Liver (tissue), 9 donors: ENCODE measurements around the gene ZSWIM6. TPM values are rescaled to one million over a fixed set of nuclear protein-coding genes. Genes with fewer than 3 reads are reported as not detected.

Experiments
- DNase-seq: peaks from one replicate; pipeline ENCODE4 v3.0.0-alpha.2; 2017; ENCODE audit warnings: low spot score
- H3K27ac ChIP-seq, 2 donors: one replicate each; pipeline ENCODE4 v1.7.0; 2013; ENCODE audit warnings: inconsistent platforms in 2 of 2, low read length in 2 of 2, control low read depth in 1 of 2, low read depth in 1 of 2, mild to moderate bottlenecking in 1 of 2
- H3K27me3 ChIP-seq, 4 donors: one replicate each; pipeline versions ENCODE4 v1.6.1 to v1.7.0; 2013; ENCODE audit warnings: low read length in 3 of 4, inconsistent platforms in 1 of 4, mild to moderate bottlenecking in 1 of 4, moderate library complexity in 1 of 4; ENCODE audit not compliant: control insufficient read depth in 4 of 4, insufficient read depth in 4 of 4
- H3K36me3 ChIP-seq, 4 donors: one replicate each; pipeline versions ENCODE4 v1.6.1 to v1.7.0; 2013; ENCODE audit warnings: low read length in 3 of 4, mild to moderate bottlenecking in 3 of 4, low read depth in 1 of 4, moderate library complexity in 1 of 4; ENCODE audit not compliant: control insufficient read depth in 4 of 4, insufficient read depth in 3 of 4
- H3K4me1 ChIP-seq, 4 donors: one replicate each; pipeline versions ENCODE4 v1.6.1 to v1.7.0; 2013; ENCODE audit warnings: low read length in 3 of 4, mild to moderate bottlenecking in 3 of 4, moderate library complexity in 1 of 4; ENCODE audit not compliant: control insufficient read depth in 4 of 4, insufficient read depth in 4 of 4
- H3K4me3 ChIP-seq, 3 donors: one replicate each; pipeline versions ENCODE4 v1.6.1 to v1.7.0; 2013; ENCODE audit warnings: low read length in 3 of 3, control low read depth in 1 of 3, low read depth in 1 of 3, mild to moderate bottlenecking in 1 of 3
- H3K9ac ChIP-seq, 2 donors: one replicate each; pipeline ENCODE4 v1.7.0; 2013; ENCODE audit warnings: low read length in 2 of 2, mild to moderate bottlenecking in 2 of 2, moderate library complexity in 2 of 2, control low read depth in 1 of 2, low read depth in 1 of 2
- H3K9me3 ChIP-seq, 4 donors: one replicate each; pipeline versions ENCODE4 v1.6.1 to v1.7.0; 2013; ENCODE audit warnings: low read length in 3 of 4; ENCODE audit not compliant: control insufficient read depth in 4 of 4
- ATF3 ChIP-seq: IDR thresholded peaks from 2 replicates; pipeline ENCODE4 v1.6.1; 2016; ENCODE audit warnings: antibody characterized with exemption
- CTCF ChIP-seq: fragments of 150-350 bp; IDR thresholded peaks from 2 replicates; pipeline ENCODE4 v1.5.1; 2017; ENCODE audit warnings: improper control_type of control experiment, low read depth, low read length; ENCODE audit not compliant: missing input control
- EGR1 ChIP-seq, 2 donors: IDR thresholded peaks; 2 replicates each; pipeline ENCODE4 v1.6.1; 2016 to 2018; ENCODE audit warnings: antibody characterized with exemption in 2 of 2, low read depth in 2 of 2
- FOXA1 ChIP-seq: IDR thresholded peaks from 2 replicates; pipeline ENCODE4 v1.6.1; 2016; ENCODE audit warnings: antibody characterized with exemption
- FOXA2 ChIP-seq: IDR thresholded peaks from 2 replicates; pipeline ENCODE4 v1.6.1; 2016; ENCODE audit warnings: antibody characterized with exemption
- GABPA ChIP-seq, 2 donors: IDR thresholded peaks in 1 of 2; conservative IDR thresholded peaks in 1 of 2; 2 replicates each; pipeline ENCODE4 v1.6.1; 2016; ENCODE audit warnings: antibody characterized with exemption in 2 of 2, mild to moderate bottlenecking in 1 of 2, moderate library complexity in 1 of 2
- HNF4A ChIP-seq, 2 donors: conservative IDR thresholded peaks; 2 replicates each; pipeline ENCODE4 v1.6.1; 2016; ENCODE audit warnings: antibody characterized with exemption in 2 of 2, mild to moderate bottlenecking in 2 of 2
- HNF4G ChIP-seq: IDR thresholded peaks from 2 replicates; pipeline ENCODE4 v1.6.1; 2016; ENCODE audit warnings: antibody characterized with exemption
- JUND ChIP-seq, 2 donors: IDR thresholded peaks; 2 replicates each; pipeline ENCODE4 v1.6.1; 2016; ENCODE audit warnings: antibody characterized with exemption in 2 of 2
- MAX ChIP-seq: IDR thresholded peaks from 2 replicates; pipeline ENCODE4 v1.6.1; 2016; ENCODE audit warnings: antibody characterized with exemption
- NR2F2 ChIP-seq: IDR thresholded peaks from 2 replicates; pipeline ENCODE4 v1.6.1; 2016; ENCODE audit warnings: antibody characterized with exemption
- RAD21 ChIP-seq, 2 donors: IDR thresholded peaks; 2 replicates each; pipeline ENCODE4 v1.6.1; 2016; ENCODE audit warnings: antibody characterized with exemption in 2 of 2, mild to moderate bottlenecking in 2 of 2
- REST ChIP-seq: IDR thresholded peaks from 2 replicates; pipeline ENCODE4 v1.6.1; 2016; ENCODE audit warnings: antibody characterized with exemption, mild to moderate bottlenecking
- RXRA ChIP-seq, 2 donors: IDR thresholded peaks; 2 replicates each; pipeline ENCODE4 v1.6.1; 2017 to 2018; ENCODE audit warnings: antibody characterized with exemption in 2 of 2, mild to moderate bottlenecking in 1 of 2
- SP1 ChIP-seq: IDR thresholded peaks from 2 replicates; pipeline ENCODE4 v1.6.1; 2018; ENCODE audit warnings: antibody characterized with exemption, mild to moderate bottlenecking
- TAF1 ChIP-seq: conservative IDR thresholded peaks from 2 replicates; pipeline ENCODE4 v1.6.1; 2016; ENCODE audit warnings: antibody characterized with exemption, mild to moderate bottlenecking
- YY1 ChIP-seq: IDR thresholded peaks from 2 replicates; pipeline ENCODE4 v1.6.1; 2016; ENCODE audit warnings: antibody characterized with exemption, mild to moderate bottlenecking
- ZBTB33 ChIP-seq: IDR thresholded peaks from 2 replicates; pipeline ENCODE4 v1.6.1; 2016; ENCODE audit warnings: antibody characterized with exemption
- WGBS: extraction: QIAGEN DNeasy Blood & Tissue Kit; methylation state at CpG from one replicate; pipeline ENCODE4 v1.1.7; 2013; 5-methylcytosine and 5-hydroxymethylcytosine counted together
- polyA plus RNA-seq, 2 donors: library from polyadenylated mRNA; stranded (reverse) in 1 of 2; unstranded in 1 of 2; fragments of 200-250 nt in 1 of 2; fragments of >200 nt in 1 of 2; fragmentation: Nextera tagmentation in 1 of 2; extraction: Ambion mirVana in 1 of 2; gene quantifications; one replicate each; pipeline versions ENCODE4 v1.2.1 to v1.2.3, GENCODE V29; 2013 to 2015
- total RNA-seq, 2 donors: library from RNA; depleted of rRNA; stranded (reverse); fragments of >200 nt; gene quantifications; one replicate each; pipeline ENCODE4 v1.2.3, GENCODE V29; 2014
- donor health status: healthy.
- donor health status: healthy.
- donor health status: healthy.
- donor health status: healthy.
- donor health status: healthy.

ZSWIM6 gene
- total and polyA plus RNA-seq, 4 donors = 1.3 to 5.2 (median 3.3) TPM

- no peaks in the 10 kb centered on the region for H3K27me3 ChIP-seq
- no peaks in the 10 kb centered on the region for H3K36me3 ChIP-seq
- no peak for DNase-seq
- no peak overlapping the region for H3K9ac ChIP-seq
- no peak overlapping the region for H3K4me3 ChIP-seq
- TF ChIP-seq HNF4G (no peak), YY1 (no peak), JUND (IDR thresholded peaks at IDR 0.05) (no peak), HNF4A (conservative IDR thresholded peaks at IDR 0.05) (no peak), ATF3 (no peak), SP1 (no peak), NR2F2 (no peak), FOXA2 (no peak), RAD21 (IDR thresholded peaks at IDR 0.05) (no peak), EGR1 (IDR thresholded peaks at IDR 0.05; ENCODE audit: low read depth in 2 of 2) (no peak), FOXA1 (no peak), MAX (no peak), GABPA (IDR thresholded peaks at IDR 0.05 in 1 of 2, conservative IDR thresholded peaks at IDR 0.05 in 1 of 2) (no peak), RXRA (IDR thresholded peaks at IDR 0.05) (no peak), CTCF (no peak), ZBTB33 (no peak)
- no peaks in the 10 kb centered on the region for H3K9me3 ChIP-seq
- no peak overlapping the region for H3K27ac ChIP-seq
- 90% methylated on average over 6 of the region's 6 CpGs for WGBS
- H3K4me1 ChIP-seq = no peaks in the 10 kb centered on the region
These were observed 255.1 kb downstream of the ZSWIM6 start for GRCh38 chr5:61587125-61587524.

- TF ChIP-seq ATF3 (no peak), MAX (no peak), CTCF (no peak), TAF1 (no peak), FOXA1 (no peak), SP1 (no peak), RXRA (IDR thresholded peaks at IDR 0.05) (no peak), HNF4G (no peak), RAD21 (IDR thresholded peaks at IDR 0.05) (no peak), REST (no peak), FOXA2 (no peak), EGR1 (IDR thresholded peaks at IDR 0.05; ENCODE audit: low read depth in 2 of 2) (no peak), HNF4A (conservative IDR thresholded peaks at IDR 0.05) (no peak), JUND (IDR thresholded peaks at IDR 0.05) (no peak)
- 81% methylated on average over 2 of the region's 2 CpGs for WGBS
- DNase-seq = no peak
- Histone ChIP-seq H3K4me1 (no peaks in the 10 kb centered on the region), H3K9me3 (no peaks in the 10 kb centered on the region), H3K9ac (no peak overlapping the region), H3K27me3 (no peaks in the 10 kb centered on the region), H3K36me3 (no peaks in the 10 kb centered on the region), H3K27ac (no peak overlapping the region), H3K4me3 (no peak overlapping the region)
These were observed 256.2 kb downstream of the ZSWIM6 start for GRCh38 chr5:61588216-61588615.
